Brain microvascular endothelial cell (primary cell): Measurements from ENCODE around the gene MATR3.

Experiments
- DNase-seq: peaks from one replicate; pipeline ENCODE4 v3.0.0-alpha.2; 2020
- H3K27ac ChIP-seq: fragments of 250-450 bp; sonication (Bioruptor Pico); 2 replicates; pipeline ENCODE4 v1.5.1; 2020; ENCODE audit warnings: mild to moderate bottlenecking, moderate library complexity
- H3K27me3 ChIP-seq: fragments of 250-450 bp; sonication (Bioruptor Pico); replicated peaks from 2 replicates; pipeline ENCODE4 v1.5.1; 2020; ENCODE audit warnings: mild to moderate bottlenecking
- H3K36me3 ChIP-seq: fragments of 250-450 bp; sonication (Bioruptor Pico); replicated peaks from 2 replicates; pipeline ENCODE4 v1.5.1; 2020; ENCODE audit warnings: mild to moderate bottlenecking
- H3K4me3 ChIP-seq: 2 replicates; pipeline ENCODE4 v1.5.1; 2011; ENCODE audit warnings: low read depth, mild to moderate bottlenecking, control low read depth, low read length, moderate library complexity
- in situ Hi-C: cut with HindIII; loops from 2 replicates; pipeline ENCODE4 v1.10.0; 2017; ENCODE audit warnings: low sequenced_read_pairs, low pct_ligation_motif_present
- TF ChIP-seq, protein P1 (sequence below): IDR thresholded peaks from 2 replicates; pipeline ENCODE4 v1.5.1; 2011; ENCODE audit warnings: low read depth, mild to moderate bottlenecking, moderate library complexity, low read length, control low read depth, inconsistent platforms; ENCODE audit errors: missing control alignments

The MATR3 gene

DNA sequence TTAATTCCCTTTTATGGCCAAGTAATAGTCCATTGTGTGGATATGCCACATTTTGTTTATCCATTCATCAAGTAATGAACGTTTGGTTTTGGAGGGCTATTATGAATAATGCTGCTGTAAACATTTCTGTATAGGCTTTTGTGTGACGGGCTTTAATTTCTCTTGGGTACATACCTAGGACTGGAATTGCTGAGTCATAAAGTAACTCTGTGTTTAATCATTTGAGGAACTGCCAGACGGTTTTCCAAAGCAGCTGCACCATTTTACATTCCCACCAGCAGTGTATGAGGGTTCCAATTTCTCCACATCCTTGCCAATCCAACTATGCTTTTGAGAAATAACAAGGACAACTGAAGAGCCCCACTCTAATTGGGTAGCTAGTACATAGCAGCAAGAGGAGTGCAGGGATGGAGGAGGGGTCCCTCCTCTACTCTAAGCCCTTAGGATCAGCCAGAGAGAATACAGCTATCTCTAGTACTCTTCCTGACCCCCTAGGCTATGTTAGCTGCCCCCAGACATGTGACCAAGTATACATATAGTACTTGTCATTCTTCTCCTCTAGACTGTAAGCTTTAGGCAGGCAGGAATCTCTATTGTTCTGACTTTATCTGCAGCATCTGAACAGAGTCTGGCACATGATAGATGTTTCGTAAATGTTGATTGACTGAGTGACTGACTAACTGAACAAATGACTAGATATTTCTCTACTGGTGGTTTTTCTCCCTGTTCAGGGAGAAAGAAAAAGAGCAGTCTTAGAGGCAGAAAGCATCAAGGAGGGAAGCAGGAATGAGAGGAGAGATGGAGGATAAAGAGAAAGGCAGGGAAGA lies 22.1 kb upstream of the MATR3 start:
- Histone ChIP-seq H3K4me3 (no peak overlapping the region), H3K27me3 (no peaks in the 10 kb centered on the region), H3K27ac (no peak overlapping the region), H3K36me3 (peaks cover 9% of the 10 kb centered on the region)
- in situ Hi-C loops = no loop called here
- peak; percentile 60 for DNase-seq
- TF ChIP-seq, protein P1, sequence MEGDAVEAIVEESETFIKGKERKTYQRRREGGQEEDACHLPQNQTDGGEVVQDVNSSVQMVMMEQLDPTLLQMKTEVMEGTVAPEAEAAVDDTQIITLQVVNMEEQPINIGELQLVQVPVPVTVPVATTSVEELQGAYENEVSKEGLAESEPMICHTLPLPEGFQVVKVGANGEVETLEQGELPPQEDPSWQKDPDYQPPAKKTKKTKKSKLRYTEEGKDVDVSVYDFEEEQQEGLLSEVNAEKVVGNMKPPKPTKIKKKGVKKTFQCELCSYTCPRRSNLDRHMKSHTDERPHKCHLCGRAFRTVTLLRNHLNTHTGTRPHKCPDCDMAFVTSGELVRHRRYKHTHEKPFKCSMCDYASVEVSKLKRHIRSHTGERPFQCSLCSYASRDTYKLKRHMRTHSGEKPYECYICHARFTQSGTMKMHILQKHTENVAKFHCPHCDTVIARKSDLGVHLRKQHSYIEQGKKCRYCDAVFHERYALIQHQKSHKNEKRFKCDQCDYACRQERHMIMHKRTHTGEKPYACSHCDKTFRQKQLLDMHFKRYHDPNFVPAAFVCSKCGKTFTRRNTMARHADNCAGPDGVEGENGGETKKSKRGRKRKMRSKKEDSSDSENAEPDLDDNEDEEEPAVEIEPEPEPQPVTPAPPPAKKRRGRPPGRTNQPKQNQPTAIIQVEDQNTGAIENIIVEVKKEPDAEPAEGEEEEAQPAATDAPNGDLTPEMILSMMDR = no peak

DNA sequence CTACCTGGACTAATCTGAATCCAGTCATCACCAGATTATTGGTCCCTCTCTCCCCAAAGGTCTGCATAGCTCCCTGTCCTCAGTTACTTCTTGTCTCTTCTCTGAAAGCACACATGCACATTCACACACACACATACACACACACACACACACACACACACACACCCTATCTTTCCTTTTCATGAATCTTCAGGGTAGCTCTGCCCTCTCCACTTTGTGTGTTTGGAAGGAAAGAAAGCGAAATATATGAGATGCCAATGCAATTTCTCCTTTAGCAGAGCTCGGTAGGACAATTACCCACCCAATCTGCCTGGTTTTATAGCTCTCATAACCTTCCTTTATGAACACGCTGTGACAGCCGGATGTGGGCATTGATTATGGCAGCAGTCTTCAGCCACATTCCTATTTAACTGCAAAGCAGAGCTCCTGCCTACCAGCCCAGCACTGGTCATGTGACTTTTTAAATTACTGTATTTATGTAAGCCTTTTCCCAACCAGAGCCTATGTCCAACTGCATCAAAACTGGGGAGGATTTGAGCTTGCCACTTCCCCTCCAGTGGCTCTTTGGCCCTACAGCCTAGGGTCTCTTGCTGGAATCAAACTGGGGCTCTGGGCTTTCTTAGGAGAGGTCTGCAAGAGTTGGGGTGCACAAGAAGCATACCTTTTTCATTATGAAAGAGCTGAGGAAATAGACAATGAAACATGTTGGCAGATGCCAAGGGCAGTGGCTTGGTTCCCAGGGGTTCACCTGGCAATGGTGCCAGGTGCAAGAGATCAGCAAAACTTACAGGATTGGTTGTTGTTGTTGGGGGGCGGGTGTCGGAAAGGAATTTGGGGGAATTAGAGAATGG lies 20.8 kb upstream of the MATR3 start:
- peak; percentile 28 for DNase-seq
- H3K27ac ChIP-seq = no peak overlapping the region
- peaks cover 16% of the 10 kb centered on the region for H3K36me3 ChIP-seq
- H3K4me3 ChIP-seq = no peak overlapping the region
- in situ Hi-C loops = no loop called here
- TF ChIP-seq, protein P1 = no peak
- H3K27me3 ChIP-seq = no peaks in the 10 kb centered on the region

DNA sequence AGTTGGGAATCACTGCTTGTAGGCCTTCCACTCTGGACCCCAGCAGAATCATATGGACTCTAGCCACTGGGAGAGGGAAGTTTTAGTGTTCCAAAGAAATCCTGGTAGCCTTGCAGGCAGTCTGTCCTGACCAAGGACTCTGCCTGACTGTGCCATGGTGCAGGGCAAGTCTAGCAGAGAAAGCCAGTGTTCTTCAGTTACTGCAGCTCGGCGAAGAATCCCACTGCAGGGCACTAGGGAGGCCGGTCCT lies 20.3 kb upstream of the MATR3 start:
- TF ChIP-seq, protein P1 = no peak
- in situ Hi-C loops = no loop called here
- H3K27ac ChIP-seq = no peak overlapping the region
- peak overlapping the region; percentile 78 for H3K4me3 ChIP-seq
- H3K36me3 ChIP-seq = peaks cover 21% of the 10 kb centered on the region
- no peak for DNase-seq
- H3K27me3 ChIP-seq = no peaks in the 10 kb centered on the region

DNA sequence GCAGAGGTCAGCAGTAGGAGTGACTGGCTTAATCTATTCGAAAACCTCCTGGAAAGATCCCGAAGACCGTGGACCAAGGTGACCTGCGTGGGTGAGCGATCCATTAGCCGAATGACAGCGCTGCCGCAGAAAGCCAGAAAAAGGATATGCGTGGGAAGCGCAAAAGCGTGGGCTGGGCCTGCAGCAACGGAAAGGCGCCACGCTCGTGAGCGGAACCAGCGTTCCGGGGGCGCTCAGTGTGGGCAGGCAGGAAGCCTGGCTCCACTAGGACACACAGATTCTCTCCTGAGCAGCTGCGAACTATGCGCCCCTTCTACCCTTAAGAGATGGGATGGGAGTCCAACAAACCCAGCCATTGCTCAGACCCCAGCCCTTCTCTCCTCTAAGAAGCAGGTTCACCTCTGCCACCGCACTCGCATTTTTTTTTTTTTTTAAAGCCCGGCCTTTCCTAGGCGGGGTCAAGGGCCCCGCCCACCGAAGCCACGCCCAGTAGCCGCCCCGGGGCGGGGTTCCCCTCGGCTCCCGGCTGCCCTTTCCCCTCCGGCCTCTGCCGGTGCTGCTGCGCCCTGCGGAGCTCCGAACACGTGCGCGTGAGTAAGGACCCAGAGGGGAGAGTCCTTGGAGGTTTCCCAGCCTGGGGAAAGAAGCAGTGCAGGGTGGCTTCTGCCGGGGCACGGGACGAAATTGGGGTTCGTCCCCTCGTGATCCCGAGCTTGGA lies 19.8 kb upstream of the MATR3 start:
- Histone ChIP-seq H3K4me3 (peak overlapping the region; percentile 78), H3K36me3 (peaks cover 26% of the 10 kb centered on the region), H3K27me3 (no peaks in the 10 kb centered on the region), H3K27ac (peak overlapping the region; percentile 88)
- in situ Hi-C loops = no loop called here
- DNase-seq = peak; percentile 68
- TF ChIP-seq, protein P1 = no peak

DNA sequence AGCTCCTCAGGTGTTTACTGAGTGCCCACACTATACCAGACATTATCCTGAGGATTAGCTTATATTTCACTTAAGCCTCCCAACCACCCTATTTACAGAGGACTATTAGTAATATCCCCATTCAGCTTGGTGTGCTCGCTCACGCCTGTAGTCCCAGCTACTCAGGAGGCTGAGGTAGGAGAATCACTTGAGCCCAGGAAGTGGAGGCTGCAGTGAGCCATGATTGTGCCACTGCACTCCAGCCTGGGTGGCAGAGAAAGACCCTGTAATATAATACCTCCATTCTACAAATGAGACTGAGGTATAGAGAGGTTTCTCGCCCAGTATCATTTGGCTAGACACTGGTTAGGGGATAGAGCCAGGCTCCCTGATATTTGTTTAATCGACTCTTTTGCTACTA lies 18.0 kb upstream of the MATR3 start:
- H3K27me3 ChIP-seq = no peaks in the 10 kb centered on the region
- in situ Hi-C loops = no loop called here
- no peak overlapping the region for H3K27ac ChIP-seq
- TF ChIP-seq, protein P1 = no peak
- DNase-seq = no peak
- H3K4me3 ChIP-seq = peak overlapping the region; percentile 38
- H3K36me3 ChIP-seq = peaks cover 44% of the 10 kb centered on the region
